Measurements from ENCODE around the gene LTA4H.

The LTA4H gene

GRCh38 chr12:96034621-96035282, 635 bp downstream of the LTA4H start:
- DNase-seq (ENCODE audit: low spot score): peak; percentile 32

- no peak for DNase-seq (ENCODE audit: low spot score)
These were observed 1.6 kb downstream of the LTA4H start for GRCh38 chr12:96033549-96034389.

GRCh38 chr12:96029826-96030225, 5.6 kb downstream of the LTA4H start:
- no peak for DNase-seq (ENCODE audit: low spot score)

DNA sequence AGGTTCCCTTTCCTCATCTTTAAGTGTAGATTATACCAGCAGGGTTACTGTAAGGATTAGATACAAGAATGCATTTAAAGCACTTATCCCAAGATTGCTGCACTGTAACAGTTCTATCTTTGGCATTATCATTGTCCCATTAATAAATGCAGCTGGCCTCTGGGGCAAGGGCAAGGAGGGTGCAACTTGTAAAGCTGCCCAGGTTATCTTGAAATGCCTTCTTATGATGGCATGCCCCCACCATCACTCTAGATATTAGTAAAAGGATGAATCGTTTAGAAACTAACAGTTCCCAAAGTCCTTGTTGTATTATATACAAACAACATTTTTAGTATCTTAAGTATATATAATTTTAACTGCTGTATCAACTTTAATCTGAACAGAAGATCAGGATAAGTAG, 6.8 kb downstream of the LTA4H start:
- no peak for DNase-seq (ENCODE audit: low spot score)

- DNase-seq (ENCODE audit: low spot score): no peak
These were observed 9.1 kb downstream of the LTA4H start for GRCh38 chr12:96026331-96026730.

GRCh38 chr12:96025518-96025917, 9.9 kb downstream of the LTA4H start:
- DNase-seq (ENCODE audit: low spot score): no peak

- no peak for DNase-seq (ENCODE audit: low spot score)
These were observed 14.9 kb downstream of the LTA4H start for GRCh38 chr12:96020314-96021003.

GRCh38 chr12:96015672-96016071, 19.7 kb downstream of the LTA4H start:
- DNase-seq (ENCODE audit: low spot score): no peak

DNA sequence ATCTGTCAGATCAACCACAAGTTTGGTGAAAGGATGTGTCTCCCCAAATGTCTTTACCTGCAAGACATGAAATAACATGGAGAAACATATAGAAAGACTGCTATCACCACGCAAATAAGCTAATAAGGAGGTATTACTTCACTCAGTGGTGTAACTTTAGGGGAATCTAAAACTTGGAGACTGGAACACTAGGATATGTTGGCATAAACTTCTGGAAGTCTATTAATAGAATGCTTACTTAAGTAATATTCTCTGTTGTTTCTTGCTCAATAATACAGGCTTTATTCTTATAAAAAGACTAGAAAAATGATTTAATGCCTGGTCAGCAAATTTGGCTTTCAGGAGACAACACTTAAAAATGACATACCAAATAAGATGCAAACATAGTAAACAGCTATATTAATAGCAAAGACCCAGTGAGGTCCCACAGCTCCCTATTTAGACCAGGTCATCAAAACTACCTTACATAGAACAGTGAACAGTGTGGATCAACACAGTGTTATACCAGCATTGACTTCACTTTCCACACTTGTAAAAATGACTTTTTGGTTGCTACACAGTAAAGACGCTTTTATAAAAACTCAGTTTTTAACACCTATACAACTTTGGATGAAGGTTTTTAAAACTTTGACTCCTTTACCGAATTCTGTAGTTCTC, 20.3 kb downstream of the LTA4H start:
- DNase-seq (ENCODE audit: low spot score): no peak

DNA sequence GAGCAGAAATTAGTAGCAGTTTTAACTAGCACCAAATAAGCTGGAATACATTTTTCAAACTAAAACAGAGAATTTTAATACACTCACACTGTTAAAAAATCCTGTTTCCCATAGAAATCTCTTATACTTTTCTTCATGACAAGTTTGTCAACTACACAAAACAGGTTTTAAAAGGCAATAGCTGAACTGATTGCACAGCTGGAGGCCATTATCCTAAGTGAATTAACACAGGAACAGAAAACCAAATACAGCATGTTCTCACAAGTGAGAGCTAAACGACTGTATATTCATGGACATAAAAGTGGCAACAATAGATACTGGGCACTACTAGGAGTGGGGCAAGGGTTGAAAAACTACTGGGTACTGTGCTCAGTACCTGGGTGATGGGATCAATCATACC, 27.7 kb downstream of the LTA4H start:
- DNase-seq (ENCODE audit: low spot score): no peak

- no peak for DNase-seq (ENCODE audit: low spot score)
These were observed 28.7 kb downstream of the LTA4H start for GRCh38 chr12:96006727-96007126.

DNA sequence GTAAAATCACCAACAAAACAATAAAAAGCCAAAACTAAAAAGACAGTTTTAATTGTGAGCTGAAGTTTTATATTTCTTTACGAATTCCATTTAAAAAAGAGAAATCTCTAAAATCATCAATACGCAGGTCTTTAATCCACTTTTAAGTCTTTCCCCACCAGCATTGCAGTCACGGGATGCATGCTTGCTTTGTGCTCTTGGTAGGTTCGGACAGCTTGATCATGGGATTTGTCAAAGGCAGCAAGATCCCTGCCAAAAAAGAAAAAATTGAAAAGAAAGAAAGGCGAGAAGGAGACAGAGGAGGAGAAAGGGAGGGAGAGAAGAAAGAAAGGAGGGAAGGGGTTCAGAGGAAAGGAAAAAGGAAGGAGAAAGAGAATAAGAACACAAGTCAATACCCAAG, 34.5 kb downstream of the LTA4H start:
- DNase-seq (ENCODE audit: low spot score): no peak

DNA sequence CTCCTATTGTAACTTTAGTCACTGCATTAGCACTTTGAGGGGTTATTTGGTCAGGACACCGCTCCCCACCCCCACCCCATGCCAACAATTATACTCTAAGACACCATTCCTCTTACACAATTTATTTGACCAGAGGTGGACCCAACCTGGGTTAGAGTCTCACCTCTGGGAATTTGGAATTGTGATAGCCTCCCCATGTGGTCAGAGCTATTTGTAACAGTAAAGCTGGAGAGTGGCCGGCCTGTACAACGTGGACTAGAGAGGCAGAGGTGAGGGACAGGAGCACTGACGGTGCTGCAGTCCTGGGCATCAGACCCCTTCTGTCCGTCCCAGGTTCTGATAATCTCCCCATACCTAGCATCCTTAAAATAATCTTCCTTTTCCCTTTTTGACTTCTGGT, 35.9 kb downstream of the LTA4H start:
- no peak for DNase-seq (ENCODE audit: low spot score)

DNA sequence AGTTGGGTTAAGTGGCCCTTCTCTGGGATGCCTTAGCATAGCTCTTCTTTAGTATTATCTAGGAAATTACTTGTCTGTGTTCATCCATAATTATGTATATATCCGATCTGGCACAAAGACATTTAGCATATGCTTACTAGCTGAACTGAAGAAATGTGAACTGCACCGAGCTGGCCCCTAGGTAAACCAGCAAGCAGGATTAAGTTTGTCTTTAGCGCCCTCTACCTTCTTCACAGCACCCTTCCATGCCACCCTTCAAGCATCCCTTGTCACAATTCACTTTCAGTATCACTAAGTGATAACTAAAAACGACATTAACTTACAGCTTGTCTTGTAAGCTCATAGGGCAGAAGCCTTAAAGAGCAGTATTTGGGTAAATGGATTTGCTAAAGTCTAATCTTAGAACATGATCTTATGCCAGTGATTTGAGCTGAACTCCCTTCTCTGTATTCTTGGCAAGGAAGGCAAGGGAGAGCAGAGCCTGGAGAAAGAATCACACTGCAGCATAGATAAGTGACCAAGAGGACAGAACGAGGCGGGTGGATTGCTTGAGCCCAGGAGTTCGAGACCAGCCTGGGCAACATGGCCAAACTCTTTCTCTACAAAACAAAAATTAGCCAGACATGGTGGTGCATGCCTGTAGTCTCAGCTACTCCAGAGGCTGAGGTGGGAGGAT, 36.6 kb downstream of the LTA4H start:
- peak; percentile 84 for DNase-seq (ENCODE audit: low spot score)

- no peak for DNase-seq (ENCODE audit: low spot score)
These were observed 37.4 kb downstream of the LTA4H start for GRCh38 chr12:95997911-95998510.

- no peak for DNase-seq (ENCODE audit: low spot score)
These were observed 38.1 kb downstream of the LTA4H start for GRCh38 chr12:95997276-95997675.

- peak; percentile 33 for DNase-seq (ENCODE audit: low spot score)
These were observed 39.2 kb downstream of the LTA4H start, which contains the start of gene HAL for GRCh38 chr12:95996034-95996658. HAL (minus strand) TSS chr12:95996344; CDS start chr12:95995910, 434 bp downstream.

DNA sequence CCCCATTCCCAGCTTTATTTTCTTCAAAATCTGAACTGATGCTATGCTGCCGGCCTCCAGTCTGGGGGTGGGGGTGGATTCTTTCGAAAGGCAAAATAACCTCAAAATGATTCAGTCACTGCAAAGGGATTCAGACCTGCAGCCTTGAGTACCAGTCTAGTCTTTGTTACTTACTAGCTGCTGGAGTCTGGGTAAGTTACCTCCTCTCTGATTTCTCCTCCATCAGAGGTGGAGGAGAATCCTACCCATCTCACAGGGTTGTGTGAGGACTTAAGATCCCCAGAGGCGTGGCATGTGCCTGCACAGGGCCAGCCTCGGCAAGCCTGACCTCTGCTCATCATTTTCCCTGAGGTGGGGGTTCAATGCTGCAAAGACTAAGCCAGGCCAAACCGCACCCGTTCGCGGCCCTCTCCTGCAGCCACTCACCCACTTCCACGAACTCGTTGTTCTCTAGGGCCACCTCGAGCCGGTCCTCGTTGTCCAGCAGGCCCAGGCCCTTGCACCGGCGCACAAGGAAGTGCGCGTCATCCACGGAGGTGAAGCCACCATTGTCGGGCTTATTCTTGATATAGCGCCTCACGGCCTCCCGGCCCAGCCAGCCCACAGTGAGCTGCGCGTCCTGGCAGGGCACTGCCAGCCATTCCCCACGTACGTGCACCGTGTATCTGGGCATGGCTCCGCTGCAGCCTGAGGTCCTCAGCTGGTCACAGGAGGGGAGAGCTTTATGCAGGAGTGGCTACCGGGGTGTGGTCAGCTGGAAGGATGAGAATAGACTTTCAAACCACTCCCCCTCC, 40.0 kb downstream of the LTA4H start:
- no peak for DNase-seq (ENCODE audit: low spot score)

- DNase-seq (ENCODE audit: low spot score): no peak
These were observed 40.9 kb downstream of the LTA4H start for GRCh38 chr12:95994476-95994875.

DNA sequence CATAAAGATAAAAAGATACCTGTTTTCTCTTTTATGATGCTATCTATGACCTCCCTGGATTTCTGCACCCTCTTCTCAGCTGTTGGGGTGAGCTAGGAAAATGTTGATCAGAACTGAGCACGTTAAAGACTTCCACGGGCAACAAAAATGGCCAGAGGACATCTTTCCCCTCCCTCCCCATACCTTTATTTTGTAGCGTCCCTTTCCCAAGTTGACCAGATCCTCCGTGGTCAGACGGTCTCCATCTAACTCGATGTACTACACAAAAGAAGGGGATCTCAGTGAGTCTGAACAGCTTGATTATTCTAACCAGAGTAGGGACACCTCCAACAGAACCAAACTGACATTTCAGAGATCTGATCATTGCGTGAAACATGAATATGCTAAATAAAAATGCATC, 41.5 kb downstream of the LTA4H start:
- no peak for DNase-seq (ENCODE audit: low spot score)
